Measurements from ENCODE around the gene TCF7L1. TPM values are rescaled to one million over a fixed set of nuclear protein-coding genes. Genes with fewer than 3 reads are reported as not detected.

The TCF7L1 gene
- total and polyA plus RNA-seq, 2 of the 13 experiments (the other 11 are each of a cell fraction or from before 2014, with no cell fraction given): 0.04 to 0.15 TPM

DNA sequence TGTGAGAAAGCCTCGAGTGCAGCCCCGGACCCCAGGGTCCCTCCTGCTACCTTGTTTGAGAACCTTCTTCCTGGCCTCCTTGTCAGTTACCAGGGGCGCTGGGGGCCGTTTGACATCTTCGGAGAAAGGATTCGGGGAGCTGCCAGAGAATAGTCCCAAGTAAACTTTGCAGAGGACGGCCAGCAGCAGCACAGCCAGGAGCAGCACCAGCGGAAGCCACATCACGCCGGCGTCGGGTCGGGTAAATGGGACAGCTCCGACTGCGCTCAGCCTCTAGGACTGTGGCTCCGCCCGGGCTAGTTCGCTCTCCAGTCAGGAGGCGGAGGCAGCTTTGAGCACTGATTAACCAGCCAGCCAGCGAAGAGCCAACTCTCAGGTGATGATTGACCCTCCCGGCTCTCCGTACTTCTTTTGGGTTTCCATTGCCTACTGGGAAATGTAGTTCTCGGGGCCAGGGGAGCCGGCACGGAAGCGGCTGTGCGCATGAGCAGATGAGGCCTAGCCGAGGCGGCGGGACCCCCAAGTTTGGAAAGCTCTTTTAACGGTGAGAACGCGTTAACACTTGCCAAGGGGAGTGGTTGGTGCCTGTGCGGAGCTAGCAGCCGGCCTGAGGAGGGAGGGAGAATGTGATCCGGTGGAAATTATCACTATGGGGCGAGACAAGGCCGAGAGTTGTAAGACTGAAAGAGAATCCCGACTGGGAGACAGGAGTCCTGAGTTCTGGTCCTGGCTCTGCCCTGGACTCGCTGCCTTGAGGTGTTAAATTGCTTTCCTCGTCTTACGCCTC lies 221.3 kb downstream of the TCF7L1 start, which contains the start of the genes ELMOD3 and RETSAT (continued):
- TF ChIP-seq, protein P1, sequence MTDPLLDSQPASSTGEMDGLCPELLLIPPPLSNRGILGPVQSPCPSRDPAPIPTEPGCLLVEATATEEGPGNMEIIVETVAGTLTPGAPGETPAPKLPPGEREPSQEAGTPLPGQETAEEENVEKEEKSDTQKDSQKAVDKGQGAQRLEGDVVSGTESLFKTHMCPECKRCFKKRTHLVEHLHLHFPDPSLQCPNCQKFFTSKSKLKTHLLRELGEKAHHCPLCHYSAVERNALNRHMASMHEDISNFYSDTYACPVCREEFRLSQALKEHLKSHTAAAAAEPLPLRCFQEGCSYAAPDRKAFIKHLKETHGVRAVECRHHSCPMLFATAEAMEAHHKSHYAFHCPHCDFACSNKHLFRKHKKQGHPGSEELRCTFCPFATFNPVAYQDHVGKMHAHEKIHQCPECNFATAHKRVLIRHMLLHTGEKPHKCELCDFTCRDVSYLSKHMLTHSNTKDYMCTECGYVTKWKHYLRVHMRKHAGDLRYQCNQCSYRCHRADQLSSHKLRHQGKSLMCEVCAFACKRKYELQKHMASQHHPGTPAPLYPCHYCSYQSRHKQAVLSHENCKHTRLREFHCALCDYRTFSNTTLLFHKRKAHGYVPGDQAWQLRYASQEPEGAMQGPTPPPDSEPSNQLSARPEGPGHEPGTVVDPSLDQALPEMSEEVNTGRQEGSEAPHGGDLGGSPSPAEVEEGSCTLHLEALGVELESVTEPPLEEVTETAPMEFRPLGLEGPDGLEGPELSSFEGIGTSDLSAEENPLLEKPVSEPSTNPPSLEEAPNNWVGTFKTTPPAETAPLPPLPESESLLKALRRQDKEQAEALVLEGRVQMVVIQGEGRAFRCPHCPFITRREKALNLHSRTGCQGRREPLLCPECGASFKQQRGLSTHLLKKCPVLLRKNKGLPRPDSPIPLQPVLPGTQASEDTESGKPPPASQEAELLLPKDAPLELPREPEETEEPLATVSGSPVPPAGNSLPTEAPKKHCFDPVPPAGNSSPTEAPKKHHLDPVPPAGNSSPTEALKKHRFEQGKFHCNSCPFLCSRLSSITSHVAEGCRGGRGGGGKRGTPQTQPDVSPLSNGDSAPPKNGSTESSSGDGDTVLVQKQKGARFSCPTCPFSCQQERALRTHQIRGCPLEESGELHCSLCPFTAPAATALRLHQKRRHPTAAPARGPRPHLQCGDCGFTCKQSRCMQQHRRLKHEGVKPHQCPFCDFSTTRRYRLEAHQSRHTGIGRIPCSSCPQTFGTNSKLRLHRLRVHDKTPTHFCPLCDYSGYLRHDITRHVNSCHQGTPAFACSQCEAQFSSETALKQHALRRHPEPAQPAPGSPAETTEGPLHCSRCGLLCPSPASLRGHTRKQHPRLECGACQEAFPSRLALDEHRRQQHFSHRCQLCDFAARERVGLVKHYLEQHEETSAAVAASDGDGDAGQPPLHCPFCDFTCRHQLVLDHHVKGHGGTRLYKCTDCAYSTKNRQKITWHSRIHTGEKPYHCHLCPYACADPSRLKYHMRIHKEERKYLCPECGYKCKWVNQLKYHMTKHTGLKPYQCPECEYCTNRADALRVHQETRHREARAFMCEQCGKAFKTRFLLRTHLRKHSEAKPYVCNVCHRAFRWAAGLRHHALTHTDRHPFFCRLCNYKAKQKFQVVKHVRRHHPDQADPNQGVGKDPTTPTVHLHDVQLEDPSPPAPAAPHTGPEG (CRISPR knock-in tag; IDR thresholded peaks at IDR 0.05): peak; percentile 94
- TF ChIP-seq BRCA1 (CRISPR knock-in tag; IDR thresholded peaks at IDR 0.05): peak; percentile 48; the same call in 1 of the 2 replicates
- TF ChIP-seq DNMT3B (CRISPR knock-in tag; conservative IDR thresholded peaks at IDR 0.05): peak; percentile 36; the same call in 1 of the 2 replicates
- TF ChIP-seq, protein P2, sequence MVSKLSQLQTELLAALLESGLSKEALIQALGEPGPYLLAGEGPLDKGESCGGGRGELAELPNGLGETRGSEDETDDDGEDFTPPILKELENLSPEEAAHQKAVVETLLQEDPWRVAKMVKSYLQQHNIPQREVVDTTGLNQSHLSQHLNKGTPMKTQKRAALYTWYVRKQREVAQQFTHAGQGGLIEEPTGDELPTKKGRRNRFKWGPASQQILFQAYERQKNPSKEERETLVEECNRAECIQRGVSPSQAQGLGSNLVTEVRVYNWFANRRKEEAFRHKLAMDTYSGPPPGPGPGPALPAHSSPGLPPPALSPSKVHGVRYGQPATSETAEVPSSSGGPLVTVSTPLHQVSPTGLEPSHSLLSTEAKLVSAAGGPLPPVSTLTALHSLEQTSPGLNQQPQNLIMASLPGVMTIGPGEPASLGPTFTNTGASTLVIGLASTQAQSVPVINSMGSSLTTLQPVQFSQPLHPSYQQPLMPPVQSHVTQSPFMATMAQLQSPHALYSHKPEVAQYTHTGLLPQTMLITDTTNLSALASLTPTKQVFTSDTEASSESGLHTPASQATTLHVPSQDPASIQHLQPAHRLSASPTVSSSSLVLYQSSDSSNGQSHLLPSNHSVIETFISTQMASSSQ (IDR thresholded peaks at IDR 0.05; ENCODE audit: low read depth): peak; percentile 98
- TF ChIP-seq, protein P2 (CRISPR knock-in tag; IDR thresholded peaks at IDR 0.05; ENCODE audit: borderline replicate concordance): peak; percentile 100
- TF ChIP-seq POLR2AphosphoS5 (IDR thresholded peaks at IDR 0.05; ENCODE audit: low read depth, low read length): peak; percentile 100
- peak; percentile 24; the same call in 1 of the 2 replicates for TF ChIP-seq NCOR1 (IDR thresholded peaks at IDR 0.05; ENCODE audit: borderline replicate concordance, low read length)
- peak; percentile 73 for TF ChIP-seq KDM2A (CRISPR knock-in tag; IDR thresholded peaks at IDR 0.05; ENCODE audit: borderline replicate concordance, low read depth)
- no peak for TF ChIP-seq RBAK (CRISPR knock-in tag; IDR thresholded peaks at IDR 0.05)
- TF ChIP-seq ZNF841 (CRISPR knock-in tag; IDR thresholded peaks at IDR 0.05; ENCODE audit: borderline replicate concordance): no peak
- TF ChIP-seq, protein P3, sequence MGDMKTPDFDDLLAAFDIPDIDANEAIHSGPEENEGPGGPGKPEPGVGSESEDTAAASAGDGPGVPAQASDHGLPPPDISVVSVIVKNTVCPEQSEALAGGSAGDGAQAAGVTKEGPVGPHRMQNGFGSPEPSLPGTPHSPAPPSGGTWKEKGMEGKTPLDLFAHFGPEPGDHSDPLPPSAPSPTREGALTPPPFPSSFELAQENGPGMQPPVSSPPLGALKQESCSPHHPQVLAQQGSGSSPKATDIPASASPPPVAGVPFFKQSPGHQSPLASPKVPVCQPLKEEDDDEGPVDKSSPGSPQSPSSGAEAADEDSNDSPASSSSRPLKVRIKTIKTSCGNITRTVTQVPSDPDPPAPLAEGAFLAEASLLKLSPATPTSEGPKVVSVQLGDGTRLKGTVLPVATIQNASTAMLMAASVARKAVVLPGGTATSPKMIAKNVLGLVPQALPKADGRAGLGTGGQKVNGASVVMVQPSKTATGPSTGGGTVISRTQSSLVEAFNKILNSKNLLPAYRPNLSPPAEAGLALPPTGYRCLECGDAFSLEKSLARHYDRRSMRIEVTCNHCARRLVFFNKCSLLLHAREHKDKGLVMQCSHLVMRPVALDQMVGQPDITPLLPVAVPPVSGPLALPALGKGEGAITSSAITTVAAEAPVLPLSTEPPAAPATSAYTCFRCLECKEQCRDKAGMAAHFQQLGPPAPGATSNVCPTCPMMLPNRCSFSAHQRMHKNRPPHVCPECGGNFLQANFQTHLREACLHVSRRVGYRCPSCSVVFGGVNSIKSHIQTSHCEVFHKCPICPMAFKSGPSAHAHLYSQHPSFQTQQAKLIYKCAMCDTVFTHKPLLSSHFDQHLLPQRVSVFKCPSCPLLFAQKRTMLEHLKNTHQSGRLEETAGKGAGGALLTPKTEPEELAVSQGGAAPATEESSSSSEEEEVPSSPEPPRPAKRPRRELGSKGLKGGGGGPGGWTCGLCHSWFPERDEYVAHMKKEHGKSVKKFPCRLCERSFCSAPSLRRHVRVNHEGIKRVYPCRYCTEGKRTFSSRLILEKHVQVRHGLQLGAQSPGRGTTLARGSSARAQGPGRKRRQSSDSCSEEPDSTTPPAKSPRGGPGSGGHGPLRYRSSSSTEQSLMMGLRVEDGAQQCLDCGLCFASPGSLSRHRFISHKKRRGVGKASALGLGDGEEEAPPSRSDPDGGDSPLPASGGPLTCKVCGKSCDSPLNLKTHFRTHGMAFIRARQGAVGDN (CRISPR knock-in tag; IDR thresholded peaks at IDR 0.05): peak; percentile 96
- TF ChIP-seq RFXAP (CRISPR knock-in tag; IDR thresholded peaks at IDR 0.05; ENCODE audit: borderline replicate concordance): peak; percentile 89
- TF ChIP-seq TOPORS (CRISPR knock-in tag; IDR thresholded peaks at IDR 0.05): peak; percentile 76
- TF ChIP-seq ZBTB1 (CRISPR knock-in tag; IDR thresholded peaks at IDR 0.05; ENCODE audit: borderline replicate concordance): peak; percentile 14; the same call in 1 of the 2 replicates
- no peak for TF ChIP-seq ZKSCAN8 (CRISPR knock-in tag; IDR thresholded peaks at IDR 0.05; ENCODE audit: borderline replicate concordance)

All from HepG2 (cell line).